HG02571 (cell line): ENCODE measurements around the gene MMAA.

Source experiments
- ATAC-seq: cut with Tn5 transposase; IDR thresholded peaks from one replicate; pipeline ENCODE4 v1.9.1; 2021; ENCODE audit warnings: mild to moderate bottlenecking, moderate library complexity; ENCODE audit not compliant: unreplicated experiment

Gene MMAA

DNA sequence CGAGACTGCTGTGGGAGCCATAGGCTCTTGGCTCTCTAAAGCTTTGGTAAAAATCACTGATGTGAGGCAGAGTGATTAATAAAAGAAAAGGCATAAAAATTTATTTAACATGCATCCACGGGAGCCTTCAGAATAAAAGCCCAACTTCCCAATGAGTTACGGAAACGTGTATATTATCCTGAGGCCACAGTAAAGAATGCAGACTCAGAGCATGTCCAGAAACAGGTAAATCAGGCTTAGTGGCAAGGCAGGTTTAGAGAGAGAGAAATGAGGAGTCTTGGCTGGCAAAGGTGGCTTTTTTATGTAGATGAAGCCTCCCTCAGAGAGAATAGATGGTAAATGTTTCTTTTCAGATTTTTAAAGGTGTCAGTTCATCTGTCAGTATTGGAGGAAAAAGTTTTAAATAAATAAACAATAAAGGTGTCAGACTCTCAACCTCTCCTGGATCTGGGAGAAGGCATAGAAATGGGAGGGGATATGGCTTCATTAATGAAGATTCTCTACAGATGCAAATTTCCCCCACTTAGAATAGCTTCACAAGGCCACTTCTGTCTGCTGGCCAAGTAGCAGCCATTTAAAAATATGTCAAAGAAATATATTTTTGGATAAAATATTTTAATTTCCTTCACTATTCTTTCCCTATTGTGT, 84.8 kb downstream of the MMAA start:
- no peak for ATAC-seq

DNA sequence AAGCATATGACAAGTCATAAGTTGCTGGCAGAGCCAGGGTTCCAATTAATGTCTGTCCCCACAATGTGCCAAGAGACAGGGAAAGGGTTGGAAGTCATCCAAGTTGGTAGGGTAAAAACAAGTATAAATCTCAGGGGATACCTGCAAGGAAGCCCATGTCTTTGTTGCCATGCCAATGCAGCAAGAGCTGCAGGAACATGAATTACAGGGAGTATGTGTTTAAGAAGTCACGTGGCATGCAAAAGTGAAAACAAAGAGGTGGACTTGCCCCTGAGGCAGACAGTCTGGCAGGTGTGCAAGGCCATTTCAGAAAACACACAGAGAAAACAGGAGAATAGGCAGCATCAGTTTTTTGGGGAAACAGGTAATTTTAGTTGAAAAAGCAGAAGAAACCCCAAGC, 90.2 kb downstream of the MMAA start:
- peak; percentile 19 for ATAC-seq
